HUDEP-2 (cell line): ENCODE data around the gene RERE.
A peak's percentile ranks its signal among the peaks of the same experiment; 100 is the strongest.

Experiments
- DNase-seq, 76 experiments: peaks; one replicate each; lab custom pipeline; 2025; ENCODE audit not compliant: unreplicated experiment in 76 of 76; lab: John Stamatoyannopoulos, UW

Gene RERE

DNA sequence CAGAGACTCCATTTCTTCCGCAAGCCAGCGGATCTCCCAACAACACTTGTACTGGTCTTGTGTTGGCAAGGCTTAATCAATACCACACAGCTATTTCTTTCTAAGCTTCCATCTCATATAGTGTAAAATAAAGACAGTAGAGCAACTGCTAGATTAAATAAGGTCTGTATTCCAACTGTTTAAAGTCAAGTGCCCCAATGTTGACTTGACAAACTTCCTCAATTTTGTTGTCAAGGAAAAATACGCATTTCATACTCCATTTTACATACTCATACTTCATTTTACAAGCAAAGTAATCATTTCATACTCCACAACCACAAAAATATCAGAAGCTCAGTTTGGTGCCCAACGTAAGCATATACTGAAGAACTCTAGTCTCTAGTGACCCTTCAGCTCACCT is 143.0 kb downstream of the RERE start:
- DNase-seq: no peak

DNA sequence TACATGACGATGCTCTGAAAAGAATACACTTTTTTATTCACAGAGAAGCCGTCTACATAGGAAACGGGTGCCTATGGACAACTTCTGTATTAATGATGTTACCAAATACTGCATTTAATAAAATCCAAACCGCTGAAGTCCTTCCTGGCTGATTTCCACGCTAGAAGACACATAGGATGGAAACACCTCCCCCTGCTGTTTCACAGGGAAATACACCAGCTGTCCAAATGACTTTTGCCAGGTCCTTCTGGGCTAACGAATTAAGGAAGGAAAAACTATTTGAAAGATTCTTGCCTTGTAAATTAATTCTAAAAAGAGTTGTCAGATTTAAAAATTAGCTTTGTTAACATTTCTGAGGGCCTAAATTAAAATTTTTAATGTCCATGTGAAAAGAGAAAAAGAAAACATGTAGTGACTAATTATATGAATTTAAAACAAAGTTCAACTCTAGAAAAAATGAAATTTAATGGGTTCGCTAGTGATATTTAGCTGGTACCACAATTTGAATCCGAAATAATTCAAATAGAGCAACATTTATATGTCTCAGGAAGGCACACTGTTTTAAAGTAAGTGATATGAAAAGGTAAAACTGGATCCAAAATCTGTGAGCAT is 146.0 kb downstream of the RERE start:
- peak in 24 of 76 experiments; percentile 4 to 42 (median 18) for DNase-seq

DNA sequence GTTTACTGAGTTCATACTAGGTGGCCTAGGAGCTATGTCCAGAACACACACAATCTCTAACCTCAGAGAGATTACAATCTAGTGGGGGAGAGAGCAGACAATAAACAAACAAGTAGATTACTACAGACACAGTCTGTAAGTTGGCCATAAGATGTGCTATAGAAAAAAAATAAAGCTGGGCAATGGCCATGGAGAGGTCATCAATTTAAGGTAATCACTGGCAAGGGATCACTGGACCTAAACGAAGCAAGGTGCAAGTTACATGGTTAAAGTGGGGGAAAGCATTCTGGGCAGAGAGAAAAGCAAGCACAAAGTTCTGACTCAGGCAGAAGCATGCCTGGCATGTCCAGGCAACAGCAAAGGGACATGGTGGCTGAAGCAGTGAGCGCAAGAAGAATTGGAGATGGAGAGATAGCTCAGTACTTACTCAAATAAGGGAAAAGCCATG is 147.0 kb downstream of the RERE start:
- DNase-seq: no peak

DNA sequence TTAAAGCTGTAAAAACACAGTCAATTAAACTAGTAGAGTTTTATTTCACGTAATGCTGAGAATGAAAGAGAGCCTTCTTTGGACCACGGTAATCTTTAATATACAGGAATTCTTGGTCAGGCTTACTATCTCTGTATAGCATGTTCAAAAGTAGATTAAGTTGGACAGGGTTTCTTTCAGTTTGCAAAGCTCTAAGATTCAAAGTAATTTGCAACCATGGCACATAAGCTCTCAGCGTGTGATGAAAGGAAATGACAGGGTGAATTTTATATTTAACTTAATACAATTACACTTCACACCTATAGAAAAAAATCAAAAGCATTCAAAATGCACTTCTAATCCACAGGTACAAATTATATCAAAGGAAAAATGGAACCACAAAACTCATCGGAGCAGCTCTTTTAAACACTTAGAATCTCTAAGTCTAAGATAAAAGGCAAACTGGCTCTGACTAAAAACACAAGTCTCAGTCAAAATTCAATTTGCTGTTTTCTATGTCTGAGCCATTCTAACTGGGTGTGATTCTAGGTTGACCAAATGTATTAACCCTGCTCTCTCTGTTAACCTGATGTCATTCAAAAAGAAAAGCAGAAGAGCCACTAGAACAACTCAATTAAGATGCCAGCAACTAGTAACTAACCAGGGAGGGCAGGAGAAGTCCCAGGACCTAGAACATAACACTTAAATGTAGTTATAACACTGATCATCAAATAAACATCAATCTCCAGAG is 147.7 kb downstream of the RERE start:
- DNase-seq: no peak

DNA sequence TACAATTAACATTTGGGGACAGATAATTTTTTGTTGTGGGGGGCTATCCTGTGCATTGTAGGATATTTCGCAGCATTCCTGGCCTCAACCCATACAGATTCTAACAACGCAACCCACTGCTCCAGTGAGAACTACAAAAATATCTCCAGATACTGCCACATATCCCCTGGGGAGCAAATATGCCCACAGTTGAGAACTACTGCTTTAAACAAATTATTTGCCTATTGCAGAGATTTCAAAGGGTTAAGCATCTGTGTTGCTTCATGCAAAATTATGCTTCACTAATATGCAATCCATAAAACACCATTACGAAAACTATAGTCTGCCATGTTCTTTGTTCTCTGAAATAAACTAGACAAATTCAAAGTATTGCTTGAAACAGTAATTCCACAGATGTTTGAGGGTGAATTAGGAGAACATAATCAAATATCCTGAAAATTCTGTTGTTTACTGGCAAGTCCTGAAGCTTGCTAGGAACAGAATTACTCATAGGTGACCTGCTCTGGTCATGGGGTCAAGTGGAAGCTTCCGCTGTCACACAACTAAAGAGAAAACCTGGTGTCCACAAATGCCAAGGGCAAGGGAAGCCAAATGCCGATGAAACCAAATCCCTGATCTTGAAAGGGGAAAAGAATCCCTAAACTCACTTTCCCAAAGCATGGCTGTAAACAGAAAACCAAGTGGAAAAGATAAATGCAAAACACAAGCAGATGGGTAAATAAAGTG is 149.4 kb downstream of the RERE start:
- no peak for DNase-seq

DNA sequence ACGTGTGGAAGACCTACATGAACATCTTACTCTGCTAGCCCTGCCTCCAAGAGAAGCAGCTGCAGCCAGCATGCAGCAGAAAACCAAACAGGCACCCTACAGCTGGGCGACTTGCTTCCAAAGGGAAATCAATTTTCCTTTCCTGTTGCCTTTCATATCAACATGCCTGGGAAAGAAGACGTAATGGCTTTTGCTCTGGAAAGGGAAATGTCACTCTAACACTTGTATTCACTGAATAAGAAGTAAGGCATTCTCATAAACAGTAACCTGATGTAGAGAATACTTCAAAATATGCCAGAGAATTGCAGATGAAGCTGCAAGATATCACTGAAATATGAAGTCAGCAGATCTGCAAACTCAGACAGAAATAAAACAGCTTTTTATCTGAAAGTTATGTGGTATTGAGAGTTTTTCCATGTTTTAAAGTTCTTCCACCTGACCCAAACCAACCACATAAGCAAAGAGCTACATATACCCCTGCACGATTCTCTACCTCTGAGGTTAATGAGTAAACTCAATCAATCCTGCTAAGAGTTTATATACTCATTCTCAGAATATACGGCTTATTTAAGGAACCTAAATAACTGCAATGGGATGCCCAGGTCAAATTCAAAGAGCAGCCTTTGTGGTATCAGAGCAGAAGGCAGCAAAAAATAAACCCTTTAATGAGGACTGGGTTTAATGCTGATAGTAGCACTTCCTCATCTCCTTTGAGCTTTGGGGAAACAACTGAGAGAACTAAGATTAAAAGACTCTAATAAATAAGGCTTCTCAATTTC is 150.9 kb downstream of the RERE start:
- DNase-seq: no peak

DNA sequence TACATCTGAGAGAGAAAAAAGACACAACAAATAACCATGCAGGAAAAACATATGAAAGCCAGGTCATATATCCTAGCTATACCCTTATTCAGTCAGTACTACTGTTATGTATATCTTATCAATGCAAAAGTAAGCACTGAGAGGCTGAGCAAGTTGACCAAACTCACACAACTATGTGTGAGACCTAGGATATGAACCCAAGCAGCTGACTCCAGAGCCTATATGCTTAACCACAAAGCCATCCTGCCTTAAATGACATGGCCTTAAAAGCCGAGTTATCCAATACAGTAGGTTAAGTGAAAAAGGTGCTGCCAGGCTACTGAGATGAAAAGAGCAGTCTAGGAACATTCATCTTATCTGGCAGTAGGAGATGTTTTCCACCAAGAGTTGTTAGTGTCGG is 151.6 kb downstream of the RERE start:
- DNase-seq: no peak

DNA sequence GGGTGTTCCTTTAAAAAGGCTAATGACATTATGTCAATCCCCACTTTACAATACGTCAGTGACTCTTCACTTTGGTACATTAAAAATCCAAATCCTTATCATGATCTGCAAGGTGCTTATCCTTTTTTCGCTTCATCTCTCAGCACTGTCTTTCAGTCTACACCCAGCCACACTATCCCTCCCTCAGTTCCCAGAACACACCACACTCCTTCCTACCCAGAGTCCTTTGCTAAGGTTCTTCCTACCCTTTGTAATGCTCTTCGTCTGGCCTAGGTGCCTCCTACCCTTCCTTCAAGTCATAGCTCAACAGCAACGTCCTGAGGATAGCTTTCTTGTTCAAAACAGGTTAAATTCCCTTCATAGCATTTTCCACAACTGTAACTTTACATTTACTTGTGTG is 152.6 kb downstream of the RERE start:
- no peak for DNase-seq

DNA sequence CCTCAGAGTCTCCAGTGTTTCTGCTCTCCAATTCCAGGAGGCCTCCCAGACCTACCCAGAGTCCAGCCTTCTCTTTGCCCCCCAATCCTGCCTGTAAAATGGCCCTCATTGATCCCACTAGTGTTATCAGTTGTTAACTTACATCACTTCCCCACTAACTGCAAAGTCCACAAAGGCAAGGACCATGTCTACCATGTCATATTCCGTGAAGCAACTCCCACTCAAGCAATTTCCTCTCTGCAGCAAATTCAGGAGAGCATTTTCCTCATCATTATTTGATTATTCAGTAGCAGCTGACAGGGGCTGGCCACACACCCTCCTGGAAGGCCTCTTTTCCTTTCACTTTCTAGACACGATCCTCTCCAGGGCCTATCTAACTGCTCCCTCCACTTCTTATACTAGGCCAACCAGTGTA is 153.5 kb downstream of the RERE start:
- DNase-seq: no peak

DNA sequence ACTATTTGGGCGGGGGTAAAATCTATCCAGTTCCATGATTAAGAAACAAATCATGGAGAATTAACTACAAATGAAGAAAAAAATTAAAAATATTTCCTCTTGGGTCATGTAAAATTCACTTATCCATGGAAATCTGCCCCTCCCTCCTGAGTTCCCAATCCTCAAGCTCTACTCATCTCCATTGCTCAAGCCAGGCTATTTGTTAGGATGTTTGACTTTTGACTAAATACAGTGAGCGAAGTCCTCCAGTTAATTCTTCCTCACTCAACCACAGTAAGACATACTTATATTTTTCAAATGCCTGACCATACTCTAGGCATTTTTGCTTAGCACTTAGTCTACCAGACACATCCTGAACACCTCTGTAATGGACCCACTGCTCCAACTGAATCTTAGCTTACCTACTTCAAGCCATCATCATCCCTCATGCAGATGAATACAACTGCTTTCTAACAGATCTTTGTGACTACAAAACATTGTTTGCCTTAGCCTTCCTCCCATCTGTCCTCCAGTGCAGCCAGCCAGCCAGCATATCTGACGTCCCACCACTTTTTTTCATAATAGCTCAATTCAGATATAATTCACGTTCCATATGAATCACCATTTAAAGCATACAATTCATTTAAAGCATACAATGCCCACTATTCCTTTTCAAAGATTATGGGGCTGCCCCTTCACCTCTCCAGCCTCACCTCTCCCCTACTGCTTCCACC is 154.2 kb downstream of the RERE start:
- no peak for DNase-seq

DNA sequence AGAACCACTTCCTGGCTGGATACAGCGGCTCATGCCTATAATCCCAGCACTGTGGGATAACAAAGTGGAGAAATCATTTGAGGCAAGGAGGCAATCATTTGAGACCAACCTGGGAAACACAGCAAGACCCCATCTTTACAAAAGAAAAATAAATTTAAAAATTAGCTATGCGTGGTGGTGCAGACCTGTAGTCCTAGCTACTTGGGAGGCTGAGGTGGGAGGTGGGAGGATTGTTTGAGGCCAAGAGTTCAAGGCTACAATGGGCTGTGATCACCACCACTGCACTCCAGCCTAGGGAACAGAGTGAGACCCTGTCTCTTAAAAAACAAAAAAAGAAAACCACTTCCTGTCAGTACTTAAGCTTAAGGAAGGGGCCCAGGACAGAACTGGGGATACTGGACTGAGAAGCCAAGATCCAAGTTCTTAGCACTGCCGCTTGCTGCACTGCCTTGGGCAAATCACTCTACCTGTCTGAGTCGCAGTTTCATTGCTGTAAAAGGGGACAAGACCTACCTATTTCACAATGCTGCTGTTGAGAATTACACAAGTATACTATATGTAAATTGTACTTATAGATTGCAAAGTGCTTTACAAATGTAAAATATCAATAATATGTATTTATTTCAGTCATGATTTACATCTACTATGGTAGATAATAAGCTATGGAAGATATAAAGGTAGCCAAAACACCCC is 154.9 kb downstream of the RERE start:
- no peak for DNase-seq

DNA sequence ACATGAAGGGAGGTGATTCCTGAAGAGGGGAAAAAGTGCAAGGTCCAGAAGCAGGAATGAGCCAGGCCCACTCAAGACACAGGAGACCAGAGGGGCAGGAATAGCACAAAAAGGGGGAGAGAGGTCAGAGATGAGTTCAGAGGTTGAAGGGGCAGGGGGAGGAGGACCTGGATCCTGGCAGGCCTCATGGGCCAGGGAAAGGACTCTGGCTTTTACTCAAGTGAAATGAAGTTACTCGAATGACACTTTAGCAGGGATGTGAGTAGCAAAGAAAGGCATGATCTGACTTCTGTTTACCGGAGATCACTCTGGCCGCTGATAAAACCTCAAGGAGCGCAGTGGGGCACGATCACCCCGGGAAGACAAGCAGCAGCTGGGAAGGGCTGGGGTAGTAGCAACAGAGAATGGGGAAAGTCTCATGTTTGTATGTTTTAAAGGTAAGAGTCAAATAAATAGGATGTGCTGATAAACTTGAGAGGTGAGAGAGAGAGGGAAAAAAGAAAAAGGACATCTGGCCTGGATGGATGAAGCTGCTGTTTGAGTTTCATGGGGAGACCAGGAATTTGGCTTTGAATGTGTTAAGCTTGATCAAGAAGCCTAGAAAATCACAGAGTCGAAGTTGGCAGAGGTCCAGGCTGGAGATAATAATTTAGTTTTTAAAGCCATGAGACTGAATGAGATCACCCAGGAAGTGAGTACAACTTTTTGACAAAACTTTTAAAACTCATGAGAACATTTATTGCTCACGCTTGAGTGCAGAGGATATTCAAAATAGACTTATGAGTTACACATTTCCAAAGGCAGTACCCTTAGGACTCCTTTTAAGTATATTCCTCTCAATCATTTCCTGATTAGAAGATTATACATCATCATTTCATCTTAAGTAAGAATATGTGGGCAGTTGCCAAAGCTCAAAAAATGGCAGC is 156.0 kb downstream of the RERE start:
- DNase-seq: no peak

DNA sequence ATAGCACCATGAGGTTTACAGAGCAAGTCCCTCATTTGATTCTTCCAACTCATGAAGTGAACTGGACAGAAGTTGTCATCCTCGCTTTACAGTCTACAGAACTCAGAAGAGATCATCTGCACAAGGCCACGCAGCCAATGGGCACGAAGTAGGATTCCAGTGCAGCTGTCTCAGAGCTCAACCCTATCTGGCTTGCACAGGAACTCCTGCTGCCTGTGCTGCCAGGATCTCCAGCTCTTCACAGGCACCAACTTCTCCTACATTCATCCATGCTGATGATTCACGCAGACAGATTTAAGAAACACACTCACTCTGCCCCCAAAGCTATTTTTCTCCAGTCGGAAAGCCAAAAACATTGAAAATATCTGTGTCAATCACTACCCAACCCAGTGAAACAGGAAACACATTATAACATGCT is 157.0 kb downstream of the RERE start:
- DNase-seq: no peak

DNA sequence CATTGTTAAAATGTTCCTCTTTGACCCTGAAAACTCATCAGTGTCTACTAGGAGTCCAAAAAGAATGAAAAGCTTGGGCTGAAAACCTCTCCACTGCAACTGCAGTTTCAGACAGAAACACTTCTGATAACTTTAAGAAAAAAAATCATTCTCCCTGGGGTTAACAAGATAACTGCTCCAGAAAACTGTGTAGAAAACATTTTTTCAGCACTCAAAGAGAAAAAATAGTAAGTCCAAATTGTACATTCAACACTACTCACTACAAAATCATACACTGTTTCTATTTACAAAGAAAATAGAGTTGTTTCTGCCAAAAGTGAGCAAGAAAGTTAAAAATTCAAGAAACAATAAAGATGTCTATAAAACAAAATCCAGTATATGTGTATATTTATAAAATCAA is 157.8 kb downstream of the RERE start:
- no peak for DNase-seq

DNA sequence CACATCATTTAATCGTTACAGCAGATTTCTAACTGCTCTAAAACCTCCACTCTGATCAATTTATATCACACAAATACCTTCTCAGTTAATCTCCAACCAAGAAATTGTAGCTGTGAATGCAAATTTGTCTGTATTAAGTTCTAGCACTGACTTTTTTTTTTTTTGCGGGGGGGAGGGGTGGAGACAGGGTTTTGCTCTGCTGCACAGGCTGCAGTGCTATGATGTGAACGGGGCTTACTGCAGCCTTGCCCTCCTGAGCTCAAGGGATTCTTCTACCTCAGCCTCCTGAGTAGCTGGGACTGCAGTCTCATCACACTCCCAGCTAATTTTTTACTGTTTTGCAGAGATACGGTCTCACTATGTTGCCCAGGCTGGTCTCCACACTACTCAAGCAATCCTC is 163.6 kb downstream of the RERE start:
- no peak for DNase-seq

DNA sequence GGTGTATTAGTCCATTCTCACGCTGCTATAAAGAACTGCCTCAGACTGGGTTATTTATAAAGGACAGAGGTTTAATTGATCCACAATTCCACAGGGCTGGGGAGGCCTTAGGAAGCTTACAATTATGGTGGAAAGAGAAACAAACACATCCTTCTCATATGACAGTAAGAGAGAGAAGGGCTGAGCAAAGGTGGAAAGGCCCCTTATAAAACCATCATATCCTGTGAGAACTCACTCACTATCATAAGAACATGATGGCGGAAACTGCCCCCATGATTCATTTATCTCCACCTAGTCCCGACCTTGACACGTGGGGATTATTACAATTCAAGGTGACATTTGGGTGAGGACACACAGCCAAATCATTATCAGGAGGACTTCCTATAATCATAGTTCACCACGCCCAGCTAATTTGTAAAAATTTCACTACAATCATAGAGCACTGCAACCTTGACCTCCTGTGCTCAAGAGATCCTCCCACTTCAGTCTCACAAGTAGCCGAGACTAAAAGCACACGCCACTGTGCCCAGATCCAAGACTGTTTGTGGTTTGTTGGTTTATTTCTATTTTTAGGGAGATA is 164.9 kb downstream of the RERE start:
- DNase-seq: no peak

DNA sequence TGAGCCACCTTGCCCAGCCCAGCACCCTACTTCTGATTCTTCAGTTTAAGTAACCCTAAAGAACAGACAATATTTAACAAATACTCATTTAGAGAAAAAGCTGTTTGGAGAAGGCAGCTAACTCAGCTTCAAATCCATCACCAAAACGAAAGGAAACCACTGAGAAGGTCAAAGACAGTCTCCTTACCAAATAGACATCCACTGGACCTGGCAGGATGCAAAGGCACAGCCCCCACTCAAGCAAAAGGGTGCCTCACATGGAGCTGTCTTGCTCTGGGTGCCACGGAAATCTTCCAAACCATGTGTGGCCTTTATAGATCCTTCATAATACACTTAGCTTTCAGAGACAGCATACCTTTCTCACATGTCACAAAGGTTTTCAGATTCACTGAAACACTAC is 165.5 kb downstream of the RERE start:
- no peak for DNase-seq

DNA sequence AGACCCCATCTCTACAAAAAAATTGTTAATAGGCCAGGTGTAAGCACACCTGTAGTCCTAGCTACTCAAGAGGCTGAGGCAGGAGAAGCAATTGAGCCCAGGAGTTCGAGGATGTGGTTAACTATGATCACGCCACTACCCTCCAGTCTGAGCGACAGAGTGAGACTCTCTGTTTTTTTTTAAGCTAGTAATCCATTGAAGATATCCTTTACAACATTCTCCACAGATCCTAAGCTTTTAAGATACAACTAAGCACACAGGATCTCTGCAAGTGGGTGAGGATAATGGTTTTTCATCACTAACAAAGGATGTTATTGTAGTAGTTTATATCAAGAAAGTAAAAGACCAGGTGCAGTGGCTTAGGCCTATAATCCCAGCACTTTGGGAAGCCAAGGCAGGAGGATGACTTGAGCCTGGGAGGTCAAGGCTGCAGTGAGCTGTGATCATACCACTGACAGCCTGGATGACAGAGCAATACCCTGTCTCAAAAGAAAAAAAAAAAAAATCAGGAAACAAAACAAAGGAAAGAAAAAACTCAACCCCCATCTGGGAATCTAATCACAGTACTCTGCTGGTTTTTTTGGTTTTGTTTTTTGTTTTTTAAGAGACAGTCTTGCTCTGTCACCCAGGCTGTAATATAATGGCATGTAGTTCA is 166.1 kb downstream of the RERE start:
- DNase-seq: no peak
